Measurements from ENCODE around the gene FNBP1. TPM values are rescaled to one million over a fixed set of nuclear protein-coding genes. Genes with fewer than 3 reads are reported as not detected.

FNBP1 gene
- total RNA-seq, 1 experiment from 2014 or later = 16.0 TPM

DNA sequence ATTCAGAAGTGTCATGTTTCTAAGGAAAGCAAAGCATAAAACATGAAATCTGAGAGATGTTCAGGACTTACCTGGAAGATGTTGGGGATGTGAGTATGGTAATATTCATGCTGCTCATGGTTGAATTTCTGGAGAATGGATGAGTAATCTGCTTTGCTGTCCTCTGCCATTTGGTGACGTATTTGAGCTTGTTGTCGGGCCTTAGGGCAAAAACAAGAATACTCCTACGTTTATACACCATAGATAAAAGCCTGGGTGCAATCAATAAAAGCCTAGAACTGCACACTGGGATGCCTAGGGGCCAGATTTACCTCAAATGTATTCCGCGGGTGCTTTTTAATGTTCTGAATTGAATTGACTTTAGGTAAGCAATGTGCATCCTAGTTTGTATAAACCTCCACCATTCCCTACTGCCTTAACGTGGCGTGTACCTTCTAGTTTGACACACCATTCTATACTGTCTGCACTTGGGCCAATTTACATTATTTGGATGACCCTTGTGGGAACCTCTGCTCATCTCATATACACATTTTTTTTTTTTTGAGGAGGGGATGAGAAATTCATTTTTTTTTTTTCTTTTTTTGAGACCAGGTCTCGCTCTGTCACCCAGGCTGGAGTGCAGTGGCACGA is 113.4 kb downstream of the FNBP1 start:
- H3K4me3 ChIP-seq (ENCODE audit: insufficient read depth, low read depth, low read length) = no peak overlapping the region
- H3K27me3 ChIP-seq (ENCODE audit: control insufficient read depth, insufficient read depth, low read length) = no peaks in the 10 kb centered on the region
- no peak for DNase-seq
- 0 out of 2 replicates have a peak, but pooled peaks cover 2% of the 10 kb centered on the region for H3K36me3 ChIP-seq (replicated peaks; ENCODE audit: control insufficient read depth, insufficient read depth, low read length)

DNA sequence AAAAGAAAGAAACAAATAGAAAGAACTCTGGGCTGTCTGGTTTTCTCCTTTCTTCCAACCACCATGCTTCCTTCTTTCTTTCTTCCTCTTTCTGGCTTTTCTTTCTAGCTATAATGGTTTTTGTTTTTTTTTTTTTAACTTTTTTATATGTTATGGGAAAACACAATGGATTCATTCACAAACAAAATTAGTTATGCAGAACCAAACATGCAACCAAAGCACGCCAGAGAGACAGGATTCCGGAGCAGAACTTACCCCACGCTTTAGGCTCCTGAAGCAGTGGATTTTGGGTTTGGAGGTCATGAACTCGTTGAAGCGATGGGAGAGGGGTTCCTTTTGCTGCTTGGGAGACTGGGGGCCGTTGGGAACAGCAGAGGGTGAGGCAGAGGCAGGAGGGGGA is 119.4 kb downstream of the FNBP1 start:
- Histone ChIP-seq H3K27me3 (ENCODE audit: control insufficient read depth, insufficient read depth, low read length) (no peaks in the 10 kb centered on the region), H3K36me3 (replicated peaks; ENCODE audit: control insufficient read depth, insufficient read depth, low read length) (0 out of 2 replicates have a peak, but pooled peaks cover 2% of the 10 kb centered on the region), H3K4me3 (ENCODE audit: insufficient read depth, low read depth, low read length) (no peak overlapping the region)
- DNase-seq = no peak

DNA sequence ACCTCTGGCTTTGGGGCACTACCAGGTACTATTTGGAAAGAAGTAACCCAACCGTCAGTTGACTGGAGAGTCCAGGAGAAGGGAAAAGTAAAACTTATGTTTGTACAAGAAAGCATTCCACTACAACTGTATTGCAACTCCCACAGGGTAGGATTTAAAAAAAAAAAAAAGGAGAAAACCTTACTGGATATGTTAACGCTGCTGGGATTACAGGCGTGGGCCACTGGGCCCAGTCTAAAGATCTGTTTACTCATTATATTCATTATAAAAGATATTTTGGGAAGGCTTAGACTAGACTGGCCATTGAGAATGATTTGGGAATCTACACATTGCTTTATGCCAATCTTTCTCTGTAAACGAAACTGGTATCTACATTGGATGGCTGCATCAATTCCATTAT is 121.1 kb downstream of the FNBP1 start:
- no peak overlapping the region for H3K4me3 ChIP-seq (ENCODE audit: insufficient read depth, low read depth, low read length)
- 0 out of 2 replicates have a peak, but pooled peaks cover under 1% of the 10 kb centered on the region for H3K36me3 ChIP-seq (replicated peaks; ENCODE audit: control insufficient read depth, insufficient read depth, low read length)
- H3K27me3 ChIP-seq (ENCODE audit: control insufficient read depth, insufficient read depth, low read length) = no peaks in the 10 kb centered on the region
- no peak for DNase-seq

DNA sequence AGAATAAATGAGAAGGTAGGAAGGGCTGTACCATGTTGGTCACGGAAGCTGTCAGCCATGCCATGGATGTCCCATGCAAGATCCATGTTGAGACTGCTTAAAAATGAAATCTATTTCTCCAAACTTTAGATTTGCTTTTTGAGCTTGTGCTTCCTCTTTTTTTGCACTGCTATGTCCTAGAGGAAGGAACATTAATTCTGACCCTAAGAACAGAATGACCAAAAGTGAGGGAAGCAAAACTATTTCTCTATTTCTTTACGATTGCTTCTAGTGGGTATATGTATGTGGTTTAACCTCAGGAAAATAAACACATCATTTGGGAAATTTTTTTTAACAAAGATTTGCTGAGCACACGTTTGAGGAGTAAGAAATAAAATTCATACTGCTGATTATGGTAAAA is 123.1 kb downstream of the FNBP1 start:
- Histone ChIP-seq H3K27me3 (ENCODE audit: control insufficient read depth, insufficient read depth, low read length) (no peaks in the 10 kb centered on the region), H3K36me3 (replicated peaks; ENCODE audit: control insufficient read depth, insufficient read depth, low read length) (no peaks in the 10 kb centered on the region), H3K4me3 (ENCODE audit: insufficient read depth, low read depth, low read length) (no peak overlapping the region)
- no peak for DNase-seq

DNA sequence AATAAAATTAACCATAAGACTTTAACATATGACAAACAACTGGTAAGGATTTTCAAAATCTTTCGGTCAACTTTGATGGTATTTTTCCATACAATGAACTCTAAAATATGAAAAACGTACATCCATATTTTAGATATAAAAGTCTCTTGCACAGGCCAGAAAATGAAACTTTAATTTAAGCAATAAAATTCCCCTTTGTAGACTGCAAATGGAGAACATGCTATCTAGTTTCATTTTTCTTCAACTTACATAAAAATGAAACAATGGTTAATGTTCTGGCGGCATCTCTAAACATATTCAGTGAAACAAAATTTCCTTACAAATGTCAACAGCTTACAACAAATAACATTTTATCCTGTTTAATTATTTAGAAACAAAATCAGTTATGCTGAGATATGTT is 123.7 kb downstream of the FNBP1 start:
- DNase-seq = no peak
- Histone ChIP-seq H3K27me3 (ENCODE audit: control insufficient read depth, insufficient read depth, low read length) (no peaks in the 10 kb centered on the region), H3K4me3 (ENCODE audit: insufficient read depth, low read depth, low read length) (no peak overlapping the region), H3K36me3 (replicated peaks; ENCODE audit: control insufficient read depth, insufficient read depth, low read length) (no peaks in the 10 kb centered on the region)

DNA sequence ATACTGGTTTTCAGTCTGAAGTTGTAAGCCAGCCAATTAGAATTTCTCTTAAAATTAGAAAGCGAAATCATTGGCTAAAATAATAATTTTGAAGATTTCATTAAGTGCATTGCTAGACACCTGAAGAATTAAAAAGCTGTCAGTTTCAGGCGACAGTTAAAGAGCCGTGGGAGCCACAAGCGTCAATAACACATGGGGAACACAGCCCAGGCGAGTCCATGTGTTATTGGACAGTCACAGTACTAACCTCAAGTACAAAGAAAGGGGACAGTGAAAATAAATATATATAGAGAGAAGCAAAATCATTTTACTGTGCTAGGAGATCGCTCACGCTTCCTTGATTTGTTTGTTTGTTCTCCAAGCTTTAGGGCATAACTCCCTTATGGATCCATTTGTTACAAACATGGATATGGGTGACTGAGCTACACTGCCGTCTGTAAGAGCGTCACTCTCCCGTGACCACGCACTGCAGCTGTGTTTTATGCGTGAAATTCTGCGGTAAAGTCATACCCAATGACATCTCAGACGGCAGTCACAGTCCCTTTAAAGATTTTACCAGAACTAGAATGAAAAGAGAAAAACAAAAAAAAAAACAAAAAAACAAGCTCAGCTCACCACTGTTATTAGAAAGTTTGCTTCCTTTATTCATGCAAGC is 124.6 kb downstream of the FNBP1 start:
- Histone ChIP-seq H3K4me3 (ENCODE audit: insufficient read depth, low read depth, low read length) (no peak overlapping the region), H3K36me3 (replicated peaks; ENCODE audit: control insufficient read depth, insufficient read depth, low read length) (no peaks in the 10 kb centered on the region), H3K27me3 (ENCODE audit: control insufficient read depth, insufficient read depth, low read length) (no peaks in the 10 kb centered on the region)
- DNase-seq = no peak

DNA sequence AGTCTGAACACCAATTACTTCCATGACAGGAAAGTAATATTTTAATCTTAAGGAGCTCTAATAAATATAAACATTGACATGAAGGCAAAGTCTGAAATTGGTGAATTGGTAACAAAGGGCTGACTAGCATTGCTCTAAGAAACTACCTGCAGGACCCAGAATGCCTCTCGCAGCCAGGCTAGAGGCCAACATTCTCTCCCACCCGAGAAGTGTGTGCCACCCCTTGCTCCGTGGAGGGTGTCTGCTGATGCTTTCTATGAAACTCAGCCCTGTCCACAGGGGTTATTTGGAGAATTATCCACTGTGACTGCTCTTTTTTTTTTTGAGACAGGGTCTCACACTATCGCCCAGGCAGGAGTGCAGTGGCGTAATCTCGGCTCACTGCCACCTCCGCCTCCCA is 126.3 kb downstream of the FNBP1 start:
- no peak for DNase-seq
- Histone ChIP-seq H3K4me3 (ENCODE audit: insufficient read depth, low read depth, low read length) (no peak overlapping the region), H3K36me3 (replicated peaks; ENCODE audit: control insufficient read depth, insufficient read depth, low read length) (no peaks in the 10 kb centered on the region)

DNA sequence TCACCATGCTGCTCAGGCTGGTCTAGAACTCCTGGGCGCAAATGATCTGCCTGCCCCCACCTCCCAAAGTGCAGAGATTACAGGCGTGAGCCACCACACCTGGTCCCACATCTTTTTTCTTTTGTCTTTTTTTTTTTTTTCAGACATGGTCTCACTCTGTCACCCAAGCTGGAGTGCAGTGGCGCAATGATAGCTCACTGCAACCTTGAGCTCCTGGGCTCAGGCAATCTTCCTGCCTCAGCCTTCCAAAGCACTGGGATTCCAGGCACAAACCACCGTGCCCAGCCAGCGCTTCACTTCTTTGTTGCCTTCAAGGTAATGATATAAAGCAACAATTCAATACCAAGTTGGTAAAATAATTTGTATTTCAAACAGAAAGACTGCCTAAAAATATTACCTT is 128.9 kb downstream of the FNBP1 start:
- Histone ChIP-seq H3K27me3 (ENCODE audit: control insufficient read depth, insufficient read depth, low read length) (no peaks in the 10 kb centered on the region), H3K4me3 (ENCODE audit: insufficient read depth, low read depth, low read length) (no peak overlapping the region), H3K36me3 (replicated peaks; ENCODE audit: control insufficient read depth, insufficient read depth, low read length) (no peaks in the 10 kb centered on the region)
- no peak for DNase-seq

More for the DNA sequence above, 126.3 kb downstream of the FNBP1 start:
- H3K27me3 ChIP-seq (ENCODE audit: control insufficient read depth, insufficient read depth, low read length) = no peaks in the 10 kb centered on the region

DNA sequence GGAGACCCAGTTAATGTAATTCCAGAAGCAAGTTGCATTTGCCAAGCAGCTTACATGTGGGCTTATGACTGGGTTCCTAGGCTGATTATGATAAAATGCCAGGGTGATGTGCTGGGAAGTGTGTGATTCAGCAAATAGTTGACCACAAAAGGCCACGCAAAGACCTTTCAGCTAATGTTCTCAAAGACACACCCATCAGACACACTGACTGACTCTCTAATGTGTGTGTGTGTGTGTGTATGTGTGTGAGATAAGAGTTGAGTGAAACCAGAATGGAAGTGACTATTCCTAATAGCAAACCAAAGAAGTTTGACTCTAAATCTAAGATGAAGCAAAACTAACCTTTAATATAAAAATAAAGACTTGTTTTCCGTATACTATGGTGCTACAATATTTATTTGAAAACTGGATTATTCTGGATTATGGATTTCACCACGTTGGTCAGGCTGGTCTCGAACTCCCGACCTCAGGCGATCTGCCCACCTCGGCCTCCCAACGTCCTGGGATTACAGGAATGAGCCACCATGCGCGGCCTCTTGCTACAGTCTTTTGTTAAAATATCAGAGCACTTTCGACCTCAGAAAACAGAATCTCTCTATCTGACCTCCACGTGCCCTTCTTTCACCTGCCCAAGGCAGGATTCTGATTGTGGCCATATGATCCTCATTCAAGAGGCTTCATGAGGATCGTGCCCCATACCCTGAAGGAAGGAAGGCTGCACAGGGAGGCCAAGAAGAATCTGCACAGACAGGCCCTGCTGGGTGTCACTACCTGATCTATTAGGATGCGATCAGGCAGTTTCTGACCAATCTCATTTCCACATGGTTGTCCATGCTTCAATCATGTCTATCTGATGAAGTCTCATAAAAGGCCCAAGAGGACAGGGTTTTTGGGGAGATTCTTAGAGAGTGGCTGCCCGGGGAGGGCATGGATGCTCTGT is 132.1 kb downstream of the FNBP1 start:
- no peak overlapping the region for H3K4me3 ChIP-seq (ENCODE audit: insufficient read depth, low read depth, low read length)
- H3K36me3 ChIP-seq (replicated peaks; ENCODE audit: control insufficient read depth, insufficient read depth, low read length) = no peaks in the 10 kb centered on the region; the same call in 1 of the 2 replicates
- no peak for DNase-seq
- H3K27me3 ChIP-seq (ENCODE audit: control insufficient read depth, insufficient read depth, low read length) = no peaks in the 10 kb centered on the region

DNA sequence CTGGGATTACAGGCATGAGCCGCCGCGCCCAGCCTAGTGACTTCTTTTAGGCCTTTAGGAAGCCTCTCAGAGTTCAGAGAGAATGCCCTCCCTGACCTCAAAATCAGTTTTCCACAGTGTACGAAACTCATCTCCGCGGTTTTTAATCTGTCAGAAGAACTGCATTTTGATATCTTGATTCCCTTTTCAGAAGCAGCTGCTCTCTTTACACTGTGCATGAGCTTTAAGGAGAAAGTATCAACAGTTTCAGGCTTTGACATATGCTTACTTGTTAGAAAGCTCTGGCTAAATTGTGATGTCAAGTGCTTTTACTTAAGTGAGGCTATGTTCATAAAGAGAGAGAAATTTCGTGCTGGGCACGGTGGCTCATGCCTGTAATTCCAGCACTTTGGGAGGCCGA is 133.1 kb downstream of the FNBP1 start:
- no peak overlapping the region for H3K4me3 ChIP-seq (ENCODE audit: insufficient read depth, low read depth, low read length)
- H3K27me3 ChIP-seq (ENCODE audit: control insufficient read depth, insufficient read depth, low read length) = no peaks in the 10 kb centered on the region
- H3K36me3 ChIP-seq (replicated peaks; ENCODE audit: control insufficient read depth, insufficient read depth, low read length) = no peaks in the 10 kb centered on the region; the same call in 1 of the 2 replicates
- no peak for DNase-seq

DNA sequence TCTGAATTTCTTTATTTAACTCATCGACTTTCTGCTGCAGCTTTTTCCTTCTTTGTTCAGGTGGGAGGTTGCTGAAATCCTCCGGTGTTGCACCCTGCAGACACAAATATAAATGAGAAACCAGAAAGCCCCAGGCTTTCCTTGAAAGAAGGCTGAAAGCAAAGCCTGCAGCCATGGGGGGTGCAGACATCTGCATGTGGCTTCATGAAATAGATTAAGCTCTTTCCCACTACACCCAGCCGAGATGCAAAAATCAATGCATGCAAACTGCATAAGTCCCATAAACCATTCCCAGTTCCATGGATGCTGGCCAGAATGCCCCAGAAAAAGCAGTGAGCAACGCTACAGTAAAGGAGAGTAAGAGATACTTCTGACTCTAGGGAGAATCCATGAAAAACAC is 134.1 kb downstream of the FNBP1 start:
- peak; percentile 61 for DNase-seq
- no peaks in the 10 kb centered on the region for H3K27me3 ChIP-seq (ENCODE audit: control insufficient read depth, insufficient read depth, low read length)
- H3K36me3 ChIP-seq (replicated peaks; ENCODE audit: control insufficient read depth, insufficient read depth, low read length) = no peaks in the 10 kb centered on the region; the same call in 1 of the 2 replicates
- no peak overlapping the region for H3K4me3 ChIP-seq (ENCODE audit: insufficient read depth, low read depth, low read length)

DNA sequence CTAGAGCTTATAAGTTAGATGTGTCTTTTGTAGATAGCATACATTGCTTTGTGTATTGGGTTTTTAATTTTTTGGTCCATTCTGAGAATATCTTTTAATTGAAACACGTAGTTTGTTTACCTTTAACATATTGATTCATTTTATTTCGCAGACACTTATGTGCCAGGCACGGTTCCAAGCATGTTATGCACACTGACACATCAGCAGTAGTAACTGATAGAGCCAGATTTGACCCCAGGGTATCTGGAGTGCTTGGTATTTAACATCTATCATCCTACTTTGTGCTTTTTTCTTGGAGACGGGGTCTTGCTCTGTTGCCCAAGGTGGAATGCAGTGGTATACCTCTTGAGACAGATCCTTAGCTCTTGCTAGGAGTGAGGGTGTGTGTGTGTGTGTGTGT is 135.8 kb downstream of the FNBP1 start:
- no peak for DNase-seq
- H3K27me3 ChIP-seq (ENCODE audit: control insufficient read depth, insufficient read depth, low read length) = no peaks in the 10 kb centered on the region
- H3K36me3 ChIP-seq (replicated peaks; ENCODE audit: control insufficient read depth, insufficient read depth, low read length) = no peaks in the 10 kb centered on the region; the same call in 1 of the 2 replicates
- no peak overlapping the region for H3K4me3 ChIP-seq (ENCODE audit: insufficient read depth, low read depth, low read length)

DNA sequence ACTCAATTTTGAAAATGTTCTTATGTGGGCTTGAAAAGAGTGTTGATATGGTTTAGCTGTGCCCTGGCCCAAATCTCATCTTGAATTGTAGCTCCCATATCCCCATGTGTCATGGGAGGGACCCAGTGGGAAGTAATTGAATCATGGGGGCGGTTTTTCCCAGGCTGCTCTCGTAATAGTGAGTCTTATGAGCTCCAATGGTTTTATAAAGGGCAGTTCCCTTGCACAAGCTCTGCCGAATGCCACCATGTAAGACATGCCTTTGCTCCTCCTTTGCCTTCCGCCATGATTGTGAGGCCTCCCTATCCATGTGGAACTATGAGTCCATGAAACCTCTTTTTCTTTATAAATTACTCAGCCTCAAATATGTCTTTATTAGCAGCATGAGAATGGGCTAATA is 136.7 kb downstream of the FNBP1 start:
- Histone ChIP-seq H3K4me3 (ENCODE audit: insufficient read depth, low read depth, low read length) (no peak overlapping the region), H3K36me3 (replicated peaks; ENCODE audit: control insufficient read depth, insufficient read depth, low read length) (no peaks in the 10 kb centered on the region; the same call in 1 of the 2 replicates), H3K27me3 (ENCODE audit: control insufficient read depth, insufficient read depth, low read length) (no peaks in the 10 kb centered on the region)
- DNase-seq = no peak

DNA sequence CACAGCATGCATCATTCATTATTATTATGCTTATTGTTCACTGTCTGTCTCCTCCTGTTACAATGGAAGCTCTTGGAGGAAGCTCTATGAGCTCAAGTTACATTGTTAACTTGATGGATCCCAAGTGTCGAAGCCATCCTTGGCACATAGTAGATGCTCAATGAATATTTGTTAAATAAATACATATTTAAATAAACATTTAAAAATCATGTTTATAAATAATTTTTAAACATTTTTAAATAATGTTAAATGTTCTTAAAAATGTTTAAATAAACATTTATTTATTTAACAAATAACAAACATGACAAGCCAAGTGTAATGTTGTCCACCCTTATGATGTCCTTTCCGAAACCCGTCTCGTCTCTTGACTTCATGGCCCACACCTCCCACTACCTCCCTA is 138.3 kb downstream of the FNBP1 start:
- no peak for DNase-seq
- H3K27me3 ChIP-seq (ENCODE audit: control insufficient read depth, insufficient read depth, low read length) = no peaks in the 10 kb centered on the region
- no peaks in the 10 kb centered on the region; the same call in 1 of the 2 replicates for H3K36me3 ChIP-seq (replicated peaks; ENCODE audit: control insufficient read depth, insufficient read depth, low read length)
- H3K4me3 ChIP-seq (ENCODE audit: insufficient read depth, low read depth, low read length) = no peak overlapping the region

Measured in H7 (cell line).